Heart left ventricle (tissue), 13 donors: ENCODE results near the gene PRKCI.

Source experiments
- CTCF ChIP-seq, 12 donors: fragments of 200-600 bp; sonication (generic) in 4 of 12; IDR thresholded peaks; one replicate each; pipeline versions ENCODE4 v1.5.0 to v1.8.0; 2018 to 2022; ENCODE audit warnings: antibody characterized with exemption in 12 of 12, mild to moderate bottlenecking in 5 of 12
- POLR2A ChIP-seq, 2 donors: fragments of 450-650 bp; IDR thresholded peaks; one replicate each; pipeline ENCODE4 v1.6.1; 2017; ENCODE audit warnings: antibody characterized with exemption in 2 of 2, mild to moderate bottlenecking in 2 of 2, moderate library complexity in 2 of 2
- donor health status: ischemic (EF 13 %, LVEDD 7.1; RV severe dilation, severe dysfunction).
- donor health status: DM: no; HTN: yes; CAD: no.
- donor health status: DM: no; HTN: no; CAD: no.
- donor health status: ischemic (EF 25% LVEDD 6.9; RV normal size, moderate dysfunction).
- donor health status: ischemic (EF 25% LVEDD 5.7; RV mildly dilated, moderate dysfunction).
- donor health status: ischemic (EF 35%, LVEDD 5.7; RV mildly dilated, moderate dysfunction).
- donor health status: nonischemic (EF 11% LVEDD 7.7; RV severe dilation, severe dysfunction).
- donor health status: DM: yes; HTN: yes; CAD: no.
- donor health status: PGD.
- donor health status: ischemic (EF 29% LVEDD 5.4; RV normal size, mild dysfunction).
- donor health status: nonischemic (EF 23%, LVEDD 6.1; RV moderate dilation, normal function).

- TF ChIP-seq POLR2A (IDR thresholded peaks at IDR 0.05) = no peak
- TF ChIP-seq CTCF (IDR thresholded peaks at IDR 0.05) = no peak
Measured at GRCh38 chr3:170346481-170347392, 124.5 kb downstream of the PRKCI start.
